ENCODE data around the gene LRRIQ3.

The LRRIQ3 gene

GRCh38 chr1:74197657-74198552 lies at the start of gene LRRIQ3, which contains the start of gene FPGT:
Gene LRRIQ3, minus strand, starts transcription at chr1:74198176. Its CDS starts 14,492 bp downstream, at chr1:74183684.
Gene FPGT, plus strand, starts transcription at chr1:74198242. Its CDS starts 37 bp downstream, at chr1:74198279.
- DNase-seq (ENCODE audit: insufficient read length, low spot score) (peak; percentile 78), FAIRE-seq (peak; percentile 96)

GRCh38 chr1:74246315-74246714 lies 48.3 kb upstream of the LRRIQ3 start:
- DNase-seq (ENCODE audit: insufficient read length, low spot score) (no peak), FAIRE-seq (no peak)
- TF ChIP-seq POLR2A (IDR thresholded peaks at IDR 0.05; ENCODE audit: low read depth, low read length) = no peak

More at GRCh38 chr1:74197657-74198552, at the start of gene LRRIQ3, which contains the start of gene FPGT:
- peak; percentile 53; the same call in 1 of the 2 replicates for TF ChIP-seq POLR2A (IDR thresholded peaks at IDR 0.05; ENCODE audit: low read depth, low read length)

- DNase-seq (ENCODE audit: insufficient read length, low spot score) (no peak), FAIRE-seq (no peak)
- no peak for TF ChIP-seq POLR2A (IDR thresholded peaks at IDR 0.05; ENCODE audit: low read depth, low read length)
Measured at GRCh38 chr1:74245168-74245772, 47.3 kb upstream of the LRRIQ3 start.

- DNase-seq (ENCODE audit: insufficient read length, low spot score) (no peak), FAIRE-seq (no peak)
- no peak for TF ChIP-seq POLR2A (IDR thresholded peaks at IDR 0.05; ENCODE audit: low read depth, low read length)
Measured at GRCh38 chr1:74237787-74238186, 39.8 kb upstream of the LRRIQ3 start.

GRCh38 chr1:74237035-74237434 lies 39.1 kb upstream of the LRRIQ3 start:
- no peak for TF ChIP-seq POLR2A (IDR thresholded peaks at IDR 0.05; ENCODE audit: low read depth, low read length)
- FAIRE-seq (no peak), DNase-seq (ENCODE audit: insufficient read length, low spot score) (no peak)

GRCh38 chr1:74236440-74236839 lies 38.5 kb upstream of the LRRIQ3 start:
- TF ChIP-seq POLR2A (IDR thresholded peaks at IDR 0.05; ENCODE audit: low read depth, low read length) = no peak
- DNase-seq (ENCODE audit: insufficient read length, low spot score) (no peak), FAIRE-seq (no peak)

GRCh38 chr1:74235153-74235552 lies 37.2 kb upstream of the LRRIQ3 start, which contains the start of gene TNNI3K:
Gene TNNI3K, plus strand, starts transcription at chr1:74235387. Its CDS starts 65 bp downstream, at chr1:74235452.
- TF ChIP-seq POLR2A (IDR thresholded peaks at IDR 0.05; ENCODE audit: low read depth, low read length) = no peak
- FAIRE-seq = no peak

GRCh38 chr1:74223453-74223852 lies 25.5 kb upstream of the LRRIQ3 start:
- no peak for FAIRE-seq
- TF ChIP-seq POLR2A (IDR thresholded peaks at IDR 0.05; ENCODE audit: low read depth, low read length) = no peak

More at GRCh38 chr1:74235153-74235552, 37.2 kb upstream of the LRRIQ3 start, which contains the start of gene TNNI3K:
- DNase-seq (ENCODE audit: insufficient read length, low spot score) = no peak

GRCh38 chr1:74222701-74223100 lies 24.7 kb upstream of the LRRIQ3 start:
- FAIRE-seq (no peak), DNase-seq (ENCODE audit: insufficient read length, low spot score) (no peak)
- no peak for TF ChIP-seq POLR2A (IDR thresholded peaks at IDR 0.05; ENCODE audit: low read depth, low read length)

More at GRCh38 chr1:74223453-74223852, 25.5 kb upstream of the LRRIQ3 start:
- no peak for DNase-seq (ENCODE audit: insufficient read length, low spot score)

GRCh38 chr1:74215229-74215628 lies 17.3 kb upstream of the LRRIQ3 start:
- FAIRE-seq = no peak
- TF ChIP-seq POLR2A (IDR thresholded peaks at IDR 0.05; ENCODE audit: low read depth, low read length) = no peak
- no peak for DNase-seq (ENCODE audit: insufficient read length, low spot score)

- no peak for DNase-seq (ENCODE audit: insufficient read length, low spot score)
- no peak for FAIRE-seq
- TF ChIP-seq POLR2A (IDR thresholded peaks at IDR 0.05; ENCODE audit: low read depth, low read length) = no peak
Measured at GRCh38 chr1:74205266-74205665, 7.3 kb upstream of the LRRIQ3 start.

GRCh38 chr1:74199504-74199903 lies 1.5 kb upstream of the LRRIQ3 start:
- FAIRE-seq (no peak), DNase-seq (ENCODE audit: insufficient read length, low spot score) (no peak)

GRCh38 chr1:74197255-74197654 lies 721 bp downstream of the LRRIQ3 start:
- DNase-seq (ENCODE audit: insufficient read length, low spot score) (no peak), FAIRE-seq (no peak)
- no peak for TF ChIP-seq POLR2A (IDR thresholded peaks at IDR 0.05; ENCODE audit: low read depth, low read length)

More at GRCh38 chr1:74199504-74199903, 1.5 kb upstream of the LRRIQ3 start:
- no peak for TF ChIP-seq POLR2A (IDR thresholded peaks at IDR 0.05; ENCODE audit: low read depth, low read length)

GRCh38 chr1:74195339-74195738 lies 2.6 kb downstream of the LRRIQ3 start:
- no peak for FAIRE-seq
- DNase-seq (ENCODE audit: insufficient read length, low spot score) = no peak
- no peak for TF ChIP-seq POLR2A (IDR thresholded peaks at IDR 0.05; ENCODE audit: low read depth, low read length)
